ENCODE data around the gene WFDC10B. TPM values are rescaled to one million over a fixed set of nuclear protein-coding genes. Genes with fewer than 3 reads are reported as not detected.

The WFDC10B gene
- total RNA-seq: not detected in 2 replicates

DNA sequence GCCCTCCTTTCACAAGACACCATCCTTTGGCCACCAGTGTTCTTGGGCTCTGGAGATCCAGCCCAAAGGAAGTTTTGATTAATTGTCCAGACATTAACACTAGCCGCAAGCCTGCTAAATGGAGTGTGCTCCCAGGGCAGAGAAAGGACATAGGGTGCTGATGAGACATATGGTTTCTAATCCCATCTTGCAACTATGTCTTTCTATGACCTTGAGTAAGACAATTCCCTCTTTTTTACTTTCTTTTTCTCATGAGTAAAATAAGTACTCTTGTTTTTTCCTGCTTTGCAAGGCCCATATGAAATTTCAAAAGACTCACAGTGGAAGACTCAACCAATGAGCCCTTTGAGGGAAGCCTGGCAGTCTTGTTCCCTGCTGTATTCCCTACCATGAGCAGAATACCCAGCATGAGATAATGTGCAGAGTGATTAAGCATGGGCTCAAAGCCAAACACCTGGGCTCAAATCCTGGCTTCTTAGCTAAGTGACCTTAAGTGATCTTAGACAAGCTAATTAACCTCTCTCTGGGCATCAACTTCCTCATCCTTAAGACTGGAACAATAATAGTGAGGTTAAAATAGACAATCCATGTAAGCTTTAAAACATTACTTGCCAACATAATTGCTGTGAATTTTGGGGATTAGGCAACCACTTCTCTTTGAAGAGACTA, at the start of gene WFDC10B:
Gene WFDC10B (minus strand): TSS at position 51 of the 669 bp plus-strand sequence. CDS start 19,027 bp downstream, outside the sequence.
- POLR2A ChIA-PET: no interaction called here
- TF ChIP-seq, protein P1, sequence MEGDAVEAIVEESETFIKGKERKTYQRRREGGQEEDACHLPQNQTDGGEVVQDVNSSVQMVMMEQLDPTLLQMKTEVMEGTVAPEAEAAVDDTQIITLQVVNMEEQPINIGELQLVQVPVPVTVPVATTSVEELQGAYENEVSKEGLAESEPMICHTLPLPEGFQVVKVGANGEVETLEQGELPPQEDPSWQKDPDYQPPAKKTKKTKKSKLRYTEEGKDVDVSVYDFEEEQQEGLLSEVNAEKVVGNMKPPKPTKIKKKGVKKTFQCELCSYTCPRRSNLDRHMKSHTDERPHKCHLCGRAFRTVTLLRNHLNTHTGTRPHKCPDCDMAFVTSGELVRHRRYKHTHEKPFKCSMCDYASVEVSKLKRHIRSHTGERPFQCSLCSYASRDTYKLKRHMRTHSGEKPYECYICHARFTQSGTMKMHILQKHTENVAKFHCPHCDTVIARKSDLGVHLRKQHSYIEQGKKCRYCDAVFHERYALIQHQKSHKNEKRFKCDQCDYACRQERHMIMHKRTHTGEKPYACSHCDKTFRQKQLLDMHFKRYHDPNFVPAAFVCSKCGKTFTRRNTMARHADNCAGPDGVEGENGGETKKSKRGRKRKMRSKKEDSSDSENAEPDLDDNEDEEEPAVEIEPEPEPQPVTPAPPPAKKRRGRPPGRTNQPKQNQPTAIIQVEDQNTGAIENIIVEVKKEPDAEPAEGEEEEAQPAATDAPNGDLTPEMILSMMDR (IDR thresholded peaks at IDR 0.05): no peak
- Mint-ChIP-seq H3K4me1 (peaks cover 9% of the 10 kb centered on the region), H3K4me3 (no peak within 1 kb of the TSS), H3K27me3 (peaks cover 17% of the 10 kb centered on the region), H3K36me3 (ENCODE audit: low read depth) (no peaks in the 10 kb centered on the region), H3K9me3 (no peaks in the 10 kb centered on the region), H3K27ac (no peak within 1 kb of the TSS)
- CTCF ChIA-PET: no interaction called here
- no peak for DNase-seq
- ATAC-seq (ENCODE audit: low read depth): no peak
- intact Hi-C loops (cut with micrococcal nuclease): no loop called here

DNA sequence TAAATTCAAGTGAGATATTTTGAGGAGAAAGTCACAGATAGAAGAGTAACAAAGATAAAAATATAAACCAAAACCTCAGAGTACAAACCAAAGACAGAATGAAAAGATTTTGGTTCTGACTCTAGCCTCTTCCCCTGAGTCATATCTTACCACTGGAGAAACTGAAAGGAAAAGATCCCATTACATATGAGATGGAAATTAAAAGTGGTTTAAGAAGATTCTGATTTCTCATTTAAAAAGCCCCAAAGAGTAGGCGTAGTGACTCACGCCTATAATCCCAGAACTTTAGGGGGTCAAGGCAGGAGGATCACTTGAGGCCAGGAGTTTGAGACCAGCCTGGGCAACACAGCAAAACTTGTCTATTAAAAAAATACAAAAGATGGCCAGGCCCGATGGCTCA, 47.9 kb upstream of the WFDC10B start:
- no peaks in the 10 kb centered on the region for H3K4me1 Mint-ChIP-seq
- CTCF ChIA-PET: no interaction called here
- no peak overlapping the region for H3K27ac Mint-ChIP-seq
- H3K27me3 Mint-ChIP-seq: peaks cover 20% of the 10 kb centered on the region
- intact Hi-C loops (cut with micrococcal nuclease): no loop called here
- ATAC-seq (ENCODE audit: low read depth) (no peak), DNase-seq (no peak)
- no peaks in the 10 kb centered on the region for H3K36me3 Mint-ChIP-seq (ENCODE audit: low read depth)
- no peak overlapping the region for H3K4me3 Mint-ChIP-seq
- H3K9me3 Mint-ChIP-seq: peaks cover 8% of the 10 kb centered on the region
- TF ChIP-seq, protein P1 (IDR thresholded peaks at IDR 0.05): no peak
- POLR2A ChIA-PET: no interaction called here

DNA sequence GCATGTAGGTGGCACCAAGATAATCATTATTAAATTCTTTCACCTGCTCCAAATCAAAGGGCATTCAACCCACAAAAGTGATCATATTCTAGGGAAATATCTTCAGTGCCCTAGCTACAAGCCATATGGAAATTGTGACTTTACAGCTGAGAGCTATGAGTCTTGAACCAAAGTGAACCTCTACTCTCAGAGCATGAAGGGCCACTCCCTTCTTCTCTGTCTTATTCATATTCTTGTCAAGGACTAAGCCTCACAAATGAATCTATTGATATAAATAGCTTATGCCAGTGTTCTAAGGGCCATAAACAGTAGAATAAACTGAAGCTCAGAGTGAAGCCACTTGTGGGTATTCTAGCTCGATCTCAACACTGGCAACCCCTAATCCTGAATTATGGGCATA, 46.9 kb upstream of the WFDC10B start:
- H3K9me3 Mint-ChIP-seq: peaks cover 8% of the 10 kb centered on the region
- TF ChIP-seq, protein P1 (IDR thresholded peaks at IDR 0.05): no peak
- no peak overlapping the region for H3K4me3 Mint-ChIP-seq
- ChIA-PET POLR2A (no interaction called here), CTCF (no interaction called here)
- no peaks in the 10 kb centered on the region for H3K36me3 Mint-ChIP-seq (ENCODE audit: low read depth)
- H3K4me1 Mint-ChIP-seq: no peaks in the 10 kb centered on the region
- H3K27me3 Mint-ChIP-seq: peaks cover 26% of the 10 kb centered on the region
- no peak overlapping the region for H3K27ac Mint-ChIP-seq
- ATAC-seq (ENCODE audit: low read depth): no peak
- no peak for DNase-seq
- intact Hi-C loops (cut with micrococcal nuclease): no loop called here

DNA sequence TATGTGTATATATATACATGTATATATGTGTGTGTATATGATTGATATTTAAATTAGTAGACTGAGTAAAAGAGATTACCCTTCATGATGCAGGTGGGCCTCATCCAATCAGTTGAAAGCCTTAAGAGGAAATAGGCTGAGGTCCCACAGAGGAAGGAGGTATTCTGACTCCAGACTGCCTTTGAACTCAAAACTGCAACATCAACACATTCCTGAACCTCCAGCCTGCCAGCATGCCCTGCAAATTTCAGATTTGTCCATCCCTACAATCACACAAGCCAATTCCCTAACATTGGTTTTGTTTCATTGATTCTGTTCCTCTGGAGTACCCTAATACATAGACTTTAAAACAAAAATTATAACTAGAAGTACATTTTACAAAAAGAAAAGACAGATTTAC, 40.2 kb upstream of the WFDC10B start:
- H3K27ac Mint-ChIP-seq: no peak overlapping the region
- peaks cover 27% of the 10 kb centered on the region for H3K27me3 Mint-ChIP-seq
- intact Hi-C loops (cut with micrococcal nuclease): no loop called here
- H3K36me3 Mint-ChIP-seq (ENCODE audit: low read depth): no peaks in the 10 kb centered on the region
- no peak overlapping the region for H3K4me3 Mint-ChIP-seq
- H3K9me3 Mint-ChIP-seq: no peaks in the 10 kb centered on the region
- TF ChIP-seq, protein P1 (IDR thresholded peaks at IDR 0.05): no peak
- CTCF ChIA-PET: no interaction called here
- DNase-seq: no peak
- POLR2A ChIA-PET: no interaction called here
- no peaks in the 10 kb centered on the region for H3K4me1 Mint-ChIP-seq
- no peak for ATAC-seq (ENCODE audit: low read depth)

DNA sequence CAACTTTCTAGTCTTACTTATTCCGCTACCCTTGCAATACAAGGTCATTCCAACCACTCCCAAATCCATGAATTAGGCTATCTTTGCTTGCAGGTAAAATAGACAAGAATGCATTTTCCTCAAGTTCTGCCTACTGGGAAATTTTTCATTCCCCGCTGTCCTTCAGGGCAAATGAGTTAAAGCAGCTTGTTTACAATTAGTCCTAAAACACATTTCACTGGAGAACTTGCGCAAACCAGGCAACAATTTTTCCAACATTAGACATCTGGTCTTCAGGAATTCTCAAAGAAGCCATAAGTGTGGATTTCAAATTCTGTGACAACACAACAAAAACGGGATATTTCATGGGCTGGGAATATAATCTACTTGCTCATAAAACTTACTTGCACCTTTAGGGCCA, 37.8 kb upstream of the WFDC10B start:
- H3K9me3 Mint-ChIP-seq: no peaks in the 10 kb centered on the region
- CTCF ChIA-PET: no interaction called here
- TF ChIP-seq, protein P1 (IDR thresholded peaks at IDR 0.05): no peak
- intact Hi-C loops (cut with micrococcal nuclease): no loop called here
- DNase-seq: no peak
- no peaks in the 10 kb centered on the region for H3K36me3 Mint-ChIP-seq (ENCODE audit: low read depth)
- H3K27ac Mint-ChIP-seq: no peak overlapping the region
- H3K4me3 Mint-ChIP-seq: no peak overlapping the region
- POLR2A ChIA-PET: no interaction called here
- H3K27me3 Mint-ChIP-seq: peaks cover 11% of the 10 kb centered on the region
- no peaks in the 10 kb centered on the region for H3K4me1 Mint-ChIP-seq
- no peak for ATAC-seq (ENCODE audit: low read depth)

Measured in activated B cell treated with CpG ODN at 0.5 μM for 24 hours (primary cell).